22Rv1 (cell line): Measurements from ENCODE around the gene HESX1.

Experiments used
- ZFX ChIP-seq: fragments of 450-650 bp; IDR thresholded peaks from 2 replicates; pipeline ENCODE4 v1.6.1; 2017; ENCODE audit warnings: antibody characterized with exemption, borderline replicate concordance
- TF ChIP-seq, protein P1 (sequence below): fragments of 450-650 bp; IDR thresholded peaks from 2 replicates; pipeline ENCODE4 v1.5.1; 2017; ENCODE audit warnings: mild to moderate bottlenecking

DNA sequence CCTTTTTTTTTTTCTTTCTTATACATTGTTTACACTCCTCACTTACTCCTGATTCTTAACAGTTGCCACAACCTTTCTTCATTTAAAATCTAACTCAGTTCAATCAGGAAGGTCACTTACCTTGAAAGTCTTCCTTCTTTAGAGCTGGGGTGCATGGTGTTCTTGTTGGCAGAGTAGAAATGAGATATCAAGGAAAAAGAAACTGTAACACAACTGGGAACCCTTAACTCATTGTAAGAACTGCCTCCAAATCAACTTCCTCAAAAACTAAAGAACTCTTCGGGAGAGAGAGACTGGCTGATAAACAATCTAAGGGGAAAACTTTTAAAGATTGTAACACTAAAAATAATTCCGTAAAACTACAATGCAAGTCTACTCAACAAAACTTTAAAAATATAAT, 26.4 kb upstream of the HESX1 start:
- TF ChIP-seq, protein P1, sequence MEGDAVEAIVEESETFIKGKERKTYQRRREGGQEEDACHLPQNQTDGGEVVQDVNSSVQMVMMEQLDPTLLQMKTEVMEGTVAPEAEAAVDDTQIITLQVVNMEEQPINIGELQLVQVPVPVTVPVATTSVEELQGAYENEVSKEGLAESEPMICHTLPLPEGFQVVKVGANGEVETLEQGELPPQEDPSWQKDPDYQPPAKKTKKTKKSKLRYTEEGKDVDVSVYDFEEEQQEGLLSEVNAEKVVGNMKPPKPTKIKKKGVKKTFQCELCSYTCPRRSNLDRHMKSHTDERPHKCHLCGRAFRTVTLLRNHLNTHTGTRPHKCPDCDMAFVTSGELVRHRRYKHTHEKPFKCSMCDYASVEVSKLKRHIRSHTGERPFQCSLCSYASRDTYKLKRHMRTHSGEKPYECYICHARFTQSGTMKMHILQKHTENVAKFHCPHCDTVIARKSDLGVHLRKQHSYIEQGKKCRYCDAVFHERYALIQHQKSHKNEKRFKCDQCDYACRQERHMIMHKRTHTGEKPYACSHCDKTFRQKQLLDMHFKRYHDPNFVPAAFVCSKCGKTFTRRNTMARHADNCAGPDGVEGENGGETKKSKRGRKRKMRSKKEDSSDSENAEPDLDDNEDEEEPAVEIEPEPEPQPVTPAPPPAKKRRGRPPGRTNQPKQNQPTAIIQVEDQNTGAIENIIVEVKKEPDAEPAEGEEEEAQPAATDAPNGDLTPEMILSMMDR: no peak
- no peak for TF ChIP-seq ZFX
